HG03439 (cell line): Measurements from ENCODE around the gene CHD6.

Experiments used
- ATAC-seq: cut with Tn5 transposase; IDR thresholded peaks from one replicate; pipeline ENCODE4 v1.9.1; 2021; ENCODE audit warnings: mild to moderate bottlenecking, moderate library complexity; ENCODE audit not compliant: unreplicated experiment

Gene CHD6

GRCh38 chr20:41371371-41371770 lies 246.8 kb downstream of the CHD6 start:
- no peak for ATAC-seq

GRCh38 chr20:41370176-41370575 lies 248.0 kb downstream of the CHD6 start:
- ATAC-seq, result no peak

GRCh38 chr20:41369673-41370072 lies 248.5 kb downstream of the CHD6 start:
- ATAC-seq, result no peak

GRCh38 chr20:41367956-41368355 lies 250.2 kb downstream of the CHD6 start:
- no peak for ATAC-seq

GRCh38 chr20:41367393-41367695 lies 250.8 kb downstream of the CHD6 start:
- ATAC-seq, result no peak

GRCh38 chr20:41366546-41367392 lies 251.4 kb downstream of the CHD6 start, which contains the start of gene EMILIN3:
Gene EMILIN3, minus strand, starts transcription at chr20:41366818. Its CDS starts 184 bp downstream, at chr20:41366634.
- no peak for ATAC-seq

- no peak for ATAC-seq
Measured at GRCh38 chr20:41365777-41366545, 252.2 kb downstream of the CHD6 start.

GRCh38 chr20:41364967-41365765 lies 253.0 kb downstream of the CHD6 start:
- ATAC-seq, result no peak

- no peak for ATAC-seq
Measured at GRCh38 chr20:41364236-41364855, 253.8 kb downstream of the CHD6 start.

GRCh38 chr20:41363601-41364000 lies 254.6 kb downstream of the CHD6 start:
- no peak for ATAC-seq

GRCh38 chr20:41362748-41363140 lies 255.4 kb downstream of the CHD6 start:
- ATAC-seq, result no peak

GRCh38 chr20:41361757-41362747 lies 256.1 kb downstream of the CHD6 start:
- ATAC-seq, result no peak

GRCh38 chr20:41360831-41361756 lies 257.1 kb downstream of the CHD6 start:
- ATAC-seq, result no peak

GRCh38 chr20:41359541-41360011 lies 258.6 kb downstream of the CHD6 start:
- no peak for ATAC-seq

GRCh38 chr20:41358717-41359116 lies 259.5 kb downstream of the CHD6 start:
- ATAC-seq, result no peak

GRCh38 chr20:41358230-41358629 lies 259.9 kb downstream of the CHD6 start:
- ATAC-seq, result no peak

GRCh38 chr20:41357424-41358163 lies 260.6 kb downstream of the CHD6 start:
- ATAC-seq, result no peak

GRCh38 chr20:41356951-41357350 lies 261.2 kb downstream of the CHD6 start:
- no peak for ATAC-seq
